Epithelial cell of proximal tubule (primary cell): ENCODE data around the gene GALNT18. TPM values are rescaled to one million over a fixed set of nuclear protein-coding genes. Genes with fewer than 3 reads are reported as not detected.

Experiments used
- DNase-seq: peaks from one replicate; pipeline ENCODE4 v3.0.0-alpha.2; 2011; ENCODE audit warnings: low read depth
- H3K4me3 ChIP-seq: 2 replicates; pipeline ENCODE4 v1.5.1; 2011; ENCODE audit warnings: low read depth, mild to moderate bottlenecking, low read length
- total RNA-seq: library from RNA; depleted of rRNA; stranded (reverse); fragments of >200 nt; gene quantifications from 2 replicates; pipeline ENCODE4 v1.2.3, GENCODE V29; 2015
- TF ChIP-seq, protein P1 (sequence below): conservative IDR thresholded peaks from 2 replicates; pipeline ENCODE4 v1.5.1; 2012; ENCODE audit warnings: low read depth, mild to moderate bottlenecking, low read length

GALNT18 gene
- total RNA-seq, 1 donor from 2014 or later: 7.8 TPM

DNA sequence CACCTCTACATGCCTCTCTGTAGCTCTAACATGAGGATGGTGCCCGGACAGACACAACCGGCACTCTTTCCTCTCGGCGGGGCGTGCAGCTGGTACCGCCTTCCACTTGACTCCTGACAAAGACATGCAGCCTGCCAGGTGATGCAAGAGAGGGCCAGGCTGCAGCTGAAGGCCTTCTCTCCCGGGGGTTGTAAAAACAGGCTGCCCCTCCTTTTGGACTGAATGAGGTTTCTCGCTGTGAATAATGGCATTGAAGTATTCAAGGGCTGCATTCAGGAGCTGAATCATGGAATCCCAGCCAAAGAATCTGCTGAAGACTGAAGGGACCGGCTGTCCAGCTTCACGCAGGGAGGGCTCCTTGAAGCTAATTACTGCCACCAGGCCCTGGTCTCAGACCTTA lies 110.9 kb downstream of the GALNT18 start:
- H3K4me3 ChIP-seq: no peak overlapping the region
- DNase-seq: no peak
- TF ChIP-seq, protein P1, sequence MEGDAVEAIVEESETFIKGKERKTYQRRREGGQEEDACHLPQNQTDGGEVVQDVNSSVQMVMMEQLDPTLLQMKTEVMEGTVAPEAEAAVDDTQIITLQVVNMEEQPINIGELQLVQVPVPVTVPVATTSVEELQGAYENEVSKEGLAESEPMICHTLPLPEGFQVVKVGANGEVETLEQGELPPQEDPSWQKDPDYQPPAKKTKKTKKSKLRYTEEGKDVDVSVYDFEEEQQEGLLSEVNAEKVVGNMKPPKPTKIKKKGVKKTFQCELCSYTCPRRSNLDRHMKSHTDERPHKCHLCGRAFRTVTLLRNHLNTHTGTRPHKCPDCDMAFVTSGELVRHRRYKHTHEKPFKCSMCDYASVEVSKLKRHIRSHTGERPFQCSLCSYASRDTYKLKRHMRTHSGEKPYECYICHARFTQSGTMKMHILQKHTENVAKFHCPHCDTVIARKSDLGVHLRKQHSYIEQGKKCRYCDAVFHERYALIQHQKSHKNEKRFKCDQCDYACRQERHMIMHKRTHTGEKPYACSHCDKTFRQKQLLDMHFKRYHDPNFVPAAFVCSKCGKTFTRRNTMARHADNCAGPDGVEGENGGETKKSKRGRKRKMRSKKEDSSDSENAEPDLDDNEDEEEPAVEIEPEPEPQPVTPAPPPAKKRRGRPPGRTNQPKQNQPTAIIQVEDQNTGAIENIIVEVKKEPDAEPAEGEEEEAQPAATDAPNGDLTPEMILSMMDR: no peak

DNA sequence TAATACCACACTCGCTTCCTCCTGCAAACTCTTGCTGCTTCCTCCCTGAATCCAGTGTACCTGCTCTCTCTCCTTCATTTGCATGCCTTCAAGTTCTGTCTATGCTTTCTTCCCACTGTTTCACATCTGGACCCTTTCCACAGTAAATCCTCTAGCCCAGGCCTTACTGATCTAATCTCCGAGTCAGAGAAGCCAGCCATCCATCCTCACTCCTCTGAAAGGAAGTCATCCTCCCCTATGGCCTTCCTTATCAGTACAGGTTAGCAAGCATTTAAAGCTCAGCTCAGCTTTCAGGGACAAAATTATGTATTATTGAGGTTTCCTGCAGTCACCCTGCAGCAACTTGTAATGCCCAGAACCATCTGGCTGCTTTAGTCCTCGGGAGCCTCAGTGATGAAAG lies 116.1 kb downstream of the GALNT18 start:
- DNase-seq: no peak
- TF ChIP-seq, protein P1: no peak
- H3K4me3 ChIP-seq: no peak overlapping the region

DNA sequence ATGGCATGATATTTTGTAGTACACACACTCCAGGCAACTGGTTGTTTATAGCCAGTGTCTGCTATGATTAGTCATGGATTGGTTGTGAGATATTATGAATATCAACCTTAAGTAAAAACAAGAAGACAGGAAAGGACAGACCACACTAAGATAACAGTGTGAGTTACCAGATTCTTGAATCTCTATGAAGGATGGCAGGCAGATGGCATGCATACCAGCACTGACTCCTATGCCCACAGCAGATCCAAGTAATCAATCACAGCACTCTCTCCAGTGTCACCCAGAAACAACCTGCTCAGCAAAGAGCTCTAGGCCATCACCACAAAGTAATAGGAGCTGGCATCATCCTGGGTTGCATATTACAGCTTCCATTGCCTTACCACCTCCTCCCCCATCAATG lies 116.6 kb downstream of the GALNT18 start:
- TF ChIP-seq, protein P1: no peak
- no peak overlapping the region for H3K4me3 ChIP-seq
- no peak for DNase-seq

DNA sequence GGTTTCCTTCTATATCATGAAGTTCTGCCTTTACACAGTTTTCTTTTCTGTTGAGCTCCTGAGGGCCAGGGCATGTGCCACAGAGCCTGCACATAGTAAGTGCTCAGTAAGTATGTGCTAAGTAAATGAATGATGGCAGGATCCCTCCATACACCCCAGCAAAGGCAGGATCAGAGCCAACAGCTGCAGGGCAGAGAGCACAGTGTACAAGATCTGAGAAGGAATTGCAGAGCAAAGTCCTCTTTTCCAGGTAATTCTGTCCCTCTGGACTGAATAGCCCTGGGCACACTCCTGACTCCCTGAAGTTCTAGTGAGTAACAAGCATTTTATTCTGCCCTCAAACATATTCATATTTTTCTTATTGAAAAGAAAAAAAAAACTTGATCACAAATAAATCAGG lies 117.7 kb downstream of the GALNT18 start:
- no peak for DNase-seq
- no peak overlapping the region for H3K4me3 ChIP-seq

DNA sequence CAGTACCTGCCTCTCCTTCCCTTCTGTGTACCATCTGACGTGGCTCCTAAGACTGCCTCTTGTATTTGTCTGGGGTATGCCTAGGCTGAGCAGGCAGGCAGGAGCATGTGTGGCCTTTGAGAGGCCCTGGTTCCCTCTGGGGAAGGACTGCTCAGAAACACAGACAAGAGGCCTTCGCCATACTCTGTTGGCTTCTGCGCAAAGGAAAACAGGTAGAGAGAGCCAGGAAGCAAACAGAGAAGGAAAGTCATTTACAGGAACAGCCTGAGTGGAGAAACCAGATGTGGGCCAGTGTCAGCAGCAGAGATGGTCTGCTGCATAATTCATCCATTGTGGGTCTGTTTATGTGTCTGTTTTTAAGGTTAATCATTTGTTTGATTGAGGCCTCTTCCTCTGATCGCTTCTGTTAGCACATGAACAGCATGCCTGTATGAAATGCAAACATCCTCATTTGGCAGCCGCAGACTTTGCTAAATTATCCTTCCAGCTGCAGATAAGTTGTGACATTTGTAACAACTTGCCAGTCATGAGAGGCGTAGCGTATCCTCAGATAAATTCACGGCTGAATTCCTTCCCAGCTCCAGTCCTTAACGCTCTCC lies 119.4 kb downstream of the GALNT18 start:
- DNase-seq: no peak
- TF ChIP-seq, protein P1: no peak
- no peak overlapping the region for H3K4me3 ChIP-seq

More for the DNA sequence above, 117.7 kb downstream of the GALNT18 start:
- TF ChIP-seq, protein P1: no peak

DNA sequence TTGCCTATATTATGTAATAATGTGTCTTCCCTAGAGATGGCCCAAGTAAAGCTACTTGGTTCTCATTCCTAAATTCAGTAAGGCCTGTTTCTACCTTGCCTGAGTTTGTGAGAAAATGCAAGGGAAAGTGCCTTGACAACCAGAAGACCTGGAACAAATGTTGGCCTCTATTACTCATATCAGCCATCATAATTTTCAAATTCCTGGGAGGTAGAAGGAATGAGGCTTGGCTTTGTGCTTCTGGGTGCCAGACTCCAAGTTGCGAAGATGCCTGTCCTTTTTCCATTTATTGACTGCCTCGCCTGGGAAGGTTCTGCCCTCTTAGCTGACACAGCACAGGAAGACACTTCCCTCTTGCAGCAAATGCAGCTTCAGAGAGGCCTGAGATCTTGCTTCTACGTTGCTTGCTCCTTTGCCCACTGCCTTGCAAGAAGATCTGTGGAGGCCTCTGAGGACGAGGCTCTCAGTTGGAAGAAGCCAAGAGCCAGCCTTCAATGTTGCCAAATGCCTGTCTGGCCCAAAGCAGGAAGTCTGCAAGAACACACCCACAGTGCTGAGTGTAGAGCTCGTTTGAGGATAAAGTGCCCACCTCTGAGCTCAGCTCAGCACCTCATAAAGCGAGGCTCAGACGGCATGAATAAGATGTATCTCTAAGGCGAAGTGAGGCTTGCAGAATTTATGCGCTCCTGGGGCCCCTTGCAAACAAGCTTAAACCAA lies 120.1 kb downstream of the GALNT18 start:
- TF ChIP-seq, protein P1: no peak
- no peak for DNase-seq
- H3K4me3 ChIP-seq: no peak overlapping the region
